K562 (cell line): ENCODE results near the gene MCC. TPM values are rescaled to one million over a fixed set of nuclear protein-coding genes. Genes with fewer than 3 reads are reported as not detected.

Experiments used
- ATAC-seq: fragments of 200-7000 bp; cut with Tn5 transposase; 3 replicates; pipeline ENCODE4 v1.9.1; 2020; ENCODE audit warnings: moderate library complexity
- BruUV-seq: library from RNA; stranded (reverse); fragments of 400-500 nt; replicated peaks from 2 replicates; lab custom pipeline; 2021; lab: Mats Ljungman, UMichigan
- CTCF ChIA-PET: fragments of 300-600 bp; formaldehyde crosslinking; extraction: SDS; loops from one replicate; lab custom pipeline; 2021; ENCODE audit warnings: low intra/inter-chr PET ratio; lab: Yijun Ruan, JAX
- POLR2A ChIA-PET: fragments of 300-600, 350-650 bp; sonication (Branson Sonifier 250); formaldehyde crosslinking; extraction: SDS; loops from one replicate; lab custom pipeline; 2021; ENCODE audit warnings: antibody characterized with exemption, inconsistent platforms; lab: Yijun Ruan, JAX
- DNase-seq, 4 experiments: peaks; one replicate each; pipeline versions ENCODE4 v3.0.0 to v3.0.0-alpha.2; 2011 to 2018; ENCODE audit warnings: low spot score in 3 of 4, mixed read lengths in 3 of 4; ENCODE audit errors: extremely low read depth in 1 of 4
- FAIRE-seq: peaks from 2 replicates; lab custom pipeline; 2011; peaks lifted over from hg19 to GRCh38; lab: Jason Lieb, UNC
- H2AFZ ChIP-seq: 2 replicates; pipeline ENCODE4 v1.6.0; 2011; ENCODE audit warnings: low read depth, low read length, control low read depth, inconsistent platforms
- H3K27ac ChIP-seq: fragments of 200-600 bp; 3 replicates; pipeline ENCODE4 v1.8.0; 2011; ENCODE audit warnings: low read depth, mild to moderate bottlenecking, control low read depth, inconsistent platforms, low read length, moderate library complexity, mixed read lengths; ENCODE audit errors: extremely low read depth
- H3K27me3 ChIP-seq, 2 experiments: fragments of 300-600 bp in 1 of 2; 2 replicates in 1 of 2; 3 replicates in 1 of 2; pipeline versions ENCODE4 v1.6.0 to v1.8.0; 2011; ENCODE audit warnings: inconsistent platforms in 2 of 2, low read length in 2 of 2, mild to moderate bottlenecking in 1 of 2, mixed read lengths in 1 of 2, moderate library complexity in 1 of 2; ENCODE audit not compliant: control insufficient read depth in 2 of 2, insufficient read depth in 2 of 2
- H3K36me3 ChIP-seq: fragments of 300-600 bp; 3 replicates; pipeline ENCODE4 v1.8.0; 2011; ENCODE audit warnings: mild to moderate bottlenecking, low read length, inconsistent platforms; ENCODE audit not compliant: control insufficient read depth, insufficient read depth
- H3K4me1 ChIP-seq, 2 experiments: fragments of 200-600 bp in 1 of 2; replicated peaks in 1 of 2; 2 replicates in 1 of 2; 3 replicates in 1 of 2; pipeline versions ENCODE4 v1.5.1 to v1.8.0; 2011; ENCODE audit warnings: inconsistent platforms in 2 of 2, low read length in 2 of 2, mild to moderate bottlenecking in 1 of 2, mixed read lengths in 1 of 2, moderate library complexity in 1 of 2; ENCODE audit not compliant: control insufficient read depth in 2 of 2, insufficient read depth in 2 of 2
- H3K4me2 ChIP-seq: 2 replicates; pipeline ENCODE4 v1.6.1; 2011; ENCODE audit warnings: low read length, control low read depth, inconsistent platforms, mixed read lengths; ENCODE audit not compliant: insufficient read depth
- H3K4me3 ChIP-seq: fragments of 200-600 bp; sonication (generic), shearing (Covaris generic); 2 replicates; pipeline ENCODE4 v1.5.1; 2016; ENCODE audit warnings: control low read depth, inconsistent platforms
- H3K79me2 ChIP-seq: fragments of 200-600 bp; 3 replicates; pipeline ENCODE4 v1.8.0; 2011; ENCODE audit warnings: low read length, inconsistent platforms; ENCODE audit not compliant: control insufficient read depth, insufficient read depth
- H3K9ac ChIP-seq, 2 experiments: 2 replicates each; pipeline versions ENCODE4 v1.6.0 to v1.6.1; 2011; ENCODE audit warnings: low read depth in 2 of 2, low read length in 2 of 2, control low read depth in 1 of 2, inconsistent platforms in 1 of 2, mild to moderate bottlenecking in 1 of 2, mixed read lengths in 1 of 2; ENCODE audit not compliant: insufficient read depth in 1 of 2
- H3K9me1 ChIP-seq: one replicate; pipeline ENCODE4 v1.6.0; 2011; ENCODE audit warnings: inconsistent platforms, mild to moderate bottlenecking, low read length, moderate library complexity; ENCODE audit not compliant: control insufficient read depth, insufficient read depth
- H3K9me3 ChIP-seq: replicated peaks from 2 replicates; pipeline ENCODE4 v1.5.1; 2011; ENCODE audit warnings: low read depth, low read length, inconsistent platforms; ENCODE audit not compliant: control insufficient read depth, insufficient read depth
- H4K20me1 ChIP-seq: replicated peaks from 2 replicates; pipeline ENCODE4 v1.6.1; 2011; ENCODE audit warnings: low read length, inconsistent platforms, mixed read lengths; ENCODE audit not compliant: control insufficient read depth, insufficient read depth
- BCL6 ChIP-seq: fragments of 250-450 bp; sonication (Bioruptor Pico); IDR thresholded peaks from 2 replicates; pipeline ENCODE4 v1.4.0; 2020
- DDX20 ChIP-seq: fragments of 450-650 bp; IDR thresholded peaks from 2 replicates; pipeline ENCODE4 v1.6.1; 2016; ENCODE audit warnings: missing genetic modification characterization, low read depth, mild to moderate bottlenecking, missing compliant biosample characterization, moderate library complexity
- HMGN3 ChIP-seq: IDR thresholded peaks from 2 replicates; pipeline ENCODE4 v1.6.1; 2011; ENCODE audit warnings: borderline replicate concordance, low read depth, mild to moderate bottlenecking, mixed read lengths, low read length; ENCODE audit not compliant: insufficient read length; ENCODE audit errors: extremely low read depth
- KLF6 ChIP-seq: fragments of 250-450 bp; sonication (Bioruptor Pico); IDR thresholded peaks from 2 replicates; pipeline ENCODE4 v1.4.0; 2020; ENCODE audit warnings: mild to moderate bottlenecking, moderate library complexity, borderline replicate concordance
- SMC3 ChIP-seq: conservative IDR thresholded peaks from 2 replicates; pipeline ENCODE4 v1.6.1; 2011; ENCODE audit warnings: low read depth, low read length, improper control_type of control experiment; ENCODE audit not compliant: insufficient read depth
- SP2 ChIP-seq: IDR thresholded peaks from 2 replicates; pipeline ENCODE4 v1.6.1; 2011; ENCODE audit warnings: mild to moderate bottlenecking, low read depth, low read length, moderate library complexity; ENCODE audit not compliant: poor library complexity, severe bottlenecking; ENCODE audit errors: extremely low read depth
- WGBS: fragments of 100-300 bp; shearing (Covaris generic); methylation state at CpG from one replicate; pipeline ENCODE4 v1.1.6; 2016; ENCODE audit warnings: low coverage, mixed read lengths; ENCODE audit not compliant: insufficient coverage; ENCODE audit errors: missing lambda C conversion rate; 5-methylcytosine and 5-hydroxymethylcytosine counted together
- in situ Hi-C: fragments of 300-500 bp; cut with MboI; formaldehyde crosslinking; loops from 4 replicates; pipeline ENCODE4 v1.15.0; 2018; ENCODE audit warnings: inconsistent platforms, mixed read lengths
- intact Hi-C: fragments of 100-400 bp; cut with micrococcal nuclease; formaldehyde crosslinking; loops from 2 replicates; pipeline ENCODE4 v1.14.2; 2022
- polyA plus RNA-seq, 8 experiments: library from polyadenylated mRNA; depleted of rRNA in 4 of 8; stranded (reverse) in 5 of 8; unstranded in 3 of 8; fragments of >200 nt; fragmentation: Nextera tagmentation in 2 of 8; fragmentation: Illumina TruSeq in 1 of 8; extraction: Ambion mirVana in 2 of 8; extraction: Trizol in 1 of 8; gene quantifications; 2 replicates each; pipeline versions ENCODE4 v1.2.1 to v1.2.3, GENCODE V29; 2011 to 2014; ENCODE audit warnings: inconsistent platforms in 1 of 8, missing spikeins in 1 of 8
- total RNA-seq, 7 experiments: library from RNA; depleted of rRNA in 6 of 7; stranded (reverse); fragments of >200 nt in 6 of 7; fragmentation: Illumina TruSeq in 2 of 7; extraction: Trizol in 2 of 7; gene quantifications; 2 replicates each; pipeline versions ENCODE4 v1.2.1 to v1.2.3, GENCODE V29; 2011 to 2021; ENCODE audit warnings: low replicate concordance in 1 of 7
- TF ChIP-seq, protein P1 (sequence below): sonication (generic); formaldehyde crosslinking; IDR thresholded peaks from 2 replicates; pipeline ENCODE4 v1.8.0; 2022; ENCODE audit warnings: missing genetic modification reagents, mild to moderate bottlenecking, borderline replicate concordance

The MCC gene
- total and polyA plus RNA-seq, 9 of the 15 experiments (the other 6 are each of a cell fraction or from before 2014, with no cell fraction given): 0.04 to 0.24 (median 0.06) TPM; not detected in 1

DNA sequence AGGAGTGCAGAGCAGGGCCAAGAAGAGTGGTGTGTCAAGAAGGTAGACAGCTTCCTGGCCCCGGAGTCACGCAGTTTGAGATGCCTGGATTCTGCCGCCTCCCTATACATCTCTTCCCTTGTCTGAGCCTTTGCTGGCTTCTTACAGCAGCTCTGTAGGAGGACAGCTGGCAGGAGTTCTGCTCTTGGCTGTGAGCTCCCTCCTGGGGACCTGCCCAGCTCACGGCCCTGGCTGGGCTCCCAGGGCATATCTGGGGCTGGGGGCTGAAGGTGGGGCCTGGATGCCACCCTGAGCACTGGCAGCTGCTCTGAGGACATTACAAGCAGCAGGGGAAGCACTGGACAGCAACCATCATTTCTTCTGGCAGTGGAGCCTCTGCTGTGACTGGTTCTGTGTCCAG, 52.7 kb downstream of the MCC start:
- POLR2A ChIA-PET: no interaction called here
- no peak overlapping the region for H3K9ac ChIP-seq
- in situ Hi-C loops: no loop called here
- H4K20me1 ChIP-seq: no peaks in the 10 kb centered on the region
- TF ChIP-seq SMC3: no peak
- TF ChIP-seq DDX20 (tag): no peak
- TF ChIP-seq, protein P1, sequence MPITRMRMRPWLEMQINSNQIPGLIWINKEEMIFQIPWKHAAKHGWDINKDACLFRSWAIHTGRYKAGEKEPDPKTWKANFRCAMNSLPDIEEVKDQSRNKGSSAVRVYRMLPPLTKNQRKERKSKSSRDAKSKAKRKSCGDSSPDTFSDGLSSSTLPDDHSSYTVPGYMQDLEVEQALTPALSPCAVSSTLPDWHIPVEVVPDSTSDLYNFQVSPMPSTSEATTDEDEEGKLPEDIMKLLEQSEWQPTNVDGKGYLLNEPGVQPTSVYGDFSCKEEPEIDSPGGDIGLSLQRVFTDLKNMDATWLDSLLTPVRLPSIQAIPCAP: no peak
- TF ChIP-seq BCL6 (CRISPR knock-in tag): no peak
- no peak for TF ChIP-seq KLF6
- TF ChIP-seq SP2: no peak
- no peak for TF ChIP-seq HMGN3
- no peak overlapping the region for H3K4me3 ChIP-seq
- FAIRE-seq (no peak), DNase-seq (no peak), ATAC-seq (no peak)
- H3K27me3 ChIP-seq: peaks cover 18 to 32% of the 10 kb centered on the region in 2 experiments
- 0% methylated on average over 4 of the region's 4 CpGs for WGBS
- H2AFZ ChIP-seq: no peak overlapping the region
- no TSS peak for BruUV-seq
- CTCF ChIA-PET: no interaction called here
- H3K9me1 ChIP-seq: no peaks in the 10 kb centered on the region
- no peaks in the 10 kb centered on the region for H3K36me3 ChIP-seq
- intact Hi-C loops: no loop called here
- H3K9me3 ChIP-seq: no peaks in the 10 kb centered on the region
- H3K4me2 ChIP-seq: no peak overlapping the region
- no peak overlapping the region for H3K27ac ChIP-seq
- no peaks in the 10 kb centered on the region for H3K79me2 ChIP-seq
- peaks cover 0 to 3% of the 10 kb centered on the region in 2 experiments; a peak in 1 of 5 replicates for H3K4me1 ChIP-seq
